NCI-H1105 treated with DMSO at 0.1 percent for 48 hours (cell line): ENCODE measurements around the gene PVALEF.

Source experiments
- DNase-seq: peaks from one replicate; lab custom pipeline; 2025; lab: John Stamatoyannopoulos, UW

PVALEF gene

GRCh38 chr17:81163051-81163695, 2.1 kb upstream of the PVALEF start:
- DNase-seq, result no peak

- DNase-seq, result no peak
Observed at GRCh38 chr17:81163703-81164370, 1.5 kb upstream of the PVALEF start.

- DNase-seq, result no peak
Observed at GRCh38 chr17:81164371-81165245, 699 bp upstream of the PVALEF start.

- DNase-seq, result no peak
Observed at GRCh38 chr17:81166033-81166492, 756 bp downstream of the PVALEF start, which contains the start of gene AATK. TSS of gene AATK (minus strand) at chr17:81166221. CDS start at chr17:81165992, 229 bp downstream.

GRCh38 chr17:81167194-81167524, 1.9 kb downstream of the PVALEF start:
- DNase-seq, result no peak

- no peak for DNase-seq
Observed at GRCh38 chr17:81167638-81168037, 2.3 kb downstream of the PVALEF start.

GRCh38 chr17:81169870-81170309, 4.6 kb downstream of the PVALEF start:
- no peak for DNase-seq

GRCh38 chr17:81170727-81171494, 5.6 kb downstream of the PVALEF start:
- DNase-seq, result no peak

- no peak for DNase-seq
Observed at GRCh38 chr17:81171941-81172340, 6.6 kb downstream of the PVALEF start.

GRCh38 chr17:81173052-81173761, 7.9 kb downstream of the PVALEF start:
- DNase-seq, result no peak

GRCh38 chr17:81173762-81174155, 8.5 kb downstream of the PVALEF start:
- no peak for DNase-seq

GRCh38 chr17:81176666-81177065, 11.4 kb downstream of the PVALEF start:
- DNase-seq, result no peak

- DNase-seq, result no peak
Observed at GRCh38 chr17:81178136-81179091, 13.1 kb downstream of the PVALEF start.

- DNase-seq, result no peak
Observed at GRCh38 chr17:81179220-81179619, 13.9 kb downstream of the PVALEF start.

GRCh38 chr17:81179861-81180260, 14.6 kb downstream of the PVALEF start:
- DNase-seq, result no peak

- DNase-seq, result no peak
Observed at GRCh38 chr17:81180836-81181810, 15.8 kb downstream of the PVALEF start.

GRCh38 chr17:81181811-81182185, 16.5 kb downstream of the PVALEF start:
- DNase-seq, result no peak

GRCh38 chr17:81182596-81182995, 17.3 kb downstream of the PVALEF start:
- DNase-seq, result no peak

GRCh38 chr17:81183316-81183715, 18.0 kb downstream of the PVALEF start:
- DNase-seq, result no peak
